K562 treated with DMSO at 1 percent for 4 hours (cell line): Measurements from ENCODE around the gene FADS3. TPM values are rescaled to one million over a fixed set of nuclear protein-coding genes. Genes with fewer than 3 reads are reported as not detected.

ENCODE experiments used
- total RNA-seq: library from RNA; unstranded; fragments of 300-600 nt; gene quantifications from 2 replicates; pipeline ENCODE4 v1.2.3, GENCODE V29; 2022; ENCODE audit not compliant: insufficient read depth

Gene FADS3, protein sequence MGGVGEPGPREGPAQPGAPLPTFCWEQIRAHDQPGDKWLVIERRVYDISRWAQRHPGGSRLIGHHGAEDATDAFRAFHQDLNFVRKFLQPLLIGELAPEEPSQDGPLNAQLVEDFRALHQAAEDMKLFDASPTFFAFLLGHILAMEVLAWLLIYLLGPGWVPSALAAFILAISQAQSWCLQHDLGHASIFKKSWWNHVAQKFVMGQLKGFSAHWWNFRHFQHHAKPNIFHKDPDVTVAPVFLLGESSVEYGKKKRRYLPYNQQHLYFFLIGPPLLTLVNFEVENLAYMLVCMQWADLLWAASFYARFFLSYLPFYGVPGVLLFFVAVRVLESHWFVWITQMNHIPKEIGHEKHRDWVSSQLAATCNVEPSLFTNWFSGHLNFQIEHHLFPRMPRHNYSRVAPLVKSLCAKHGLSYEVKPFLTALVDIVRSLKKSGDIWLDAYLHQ
- 43.0 and 55.4 TPM in 2 replicates for total RNA-seq

DNA sequence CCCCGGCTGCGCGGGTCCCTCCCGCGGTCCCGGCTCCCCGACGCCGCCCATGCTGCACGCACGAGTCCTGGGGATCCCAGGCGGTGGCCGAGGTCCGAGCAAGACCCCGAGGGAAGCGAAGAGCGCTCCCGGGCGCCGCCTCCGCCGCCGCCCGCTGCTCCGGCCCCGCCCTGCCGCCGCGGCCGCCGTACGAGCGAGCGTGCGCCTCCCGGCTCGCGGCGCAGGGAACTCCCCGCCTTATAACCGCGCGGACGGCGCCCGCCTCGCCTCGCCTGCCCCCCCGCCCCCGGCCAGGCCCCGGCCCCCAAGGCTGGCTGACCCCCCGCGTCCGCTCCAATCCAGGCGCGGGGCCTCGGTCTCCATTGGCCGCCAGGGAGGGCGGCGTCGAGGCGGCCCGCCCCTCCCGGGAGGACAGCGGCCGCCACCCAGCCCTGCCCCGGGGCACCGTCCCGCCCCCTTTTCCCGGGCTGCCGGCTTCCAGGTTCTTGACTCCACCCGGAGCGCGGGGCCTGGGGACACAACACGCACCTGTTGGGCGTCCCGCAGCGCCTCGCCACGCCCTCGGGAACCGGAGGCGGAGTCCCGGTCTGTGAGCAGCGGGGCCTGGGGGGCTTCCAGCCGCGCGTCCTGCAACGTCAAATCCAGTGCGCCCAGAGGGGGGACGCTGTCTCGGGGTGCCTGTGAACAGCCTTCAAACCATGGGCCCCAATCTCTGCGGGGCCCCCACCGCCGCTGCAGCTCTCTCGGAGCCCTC, at the start of gene FADS3:
Gene FADS3 (minus strand): TSS at position 215 of the 754 bp plus-strand sequence. CDS start 164 bp downstream, at position 51.

DNA sequence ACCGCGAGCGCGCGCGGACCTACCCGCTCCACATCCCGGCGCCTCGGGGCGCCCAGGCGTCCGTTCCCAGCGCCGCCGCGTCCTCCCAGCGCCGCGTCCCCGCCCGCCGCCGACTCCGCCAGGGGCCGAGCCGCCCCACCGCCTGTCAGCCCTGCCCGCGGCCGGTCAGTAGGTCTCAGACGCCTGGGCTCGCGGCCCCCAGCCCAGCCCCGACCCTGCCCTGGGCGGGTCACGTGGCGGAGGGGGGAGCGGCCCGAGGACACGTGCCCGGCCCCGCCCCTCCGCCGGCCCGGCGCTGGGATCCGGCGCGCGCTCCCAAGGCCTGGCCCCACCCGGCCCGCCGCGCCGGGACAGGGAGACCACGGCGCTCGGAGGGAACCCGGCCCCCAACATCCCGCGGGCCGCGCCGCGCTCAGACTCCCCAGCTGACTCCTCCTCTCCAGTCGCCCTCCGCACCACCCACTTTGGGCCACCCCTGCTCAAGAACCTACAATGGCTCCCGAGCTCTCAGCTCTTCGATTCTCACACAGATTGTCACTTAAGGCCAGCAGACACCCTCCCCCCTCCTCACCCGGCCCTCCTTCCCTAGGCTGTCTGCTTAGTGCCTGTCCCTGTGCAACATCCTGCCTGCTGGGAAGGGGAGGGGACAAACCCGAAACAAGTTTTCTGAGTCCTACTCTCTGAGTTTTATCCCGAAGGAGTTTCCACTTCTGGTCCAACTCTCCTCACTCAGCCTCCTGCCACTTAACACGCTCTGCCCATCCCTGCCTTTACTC, 26.2 kb upstream of the FADS3 start, which contains the start of gene RAB3IL1:
Gene RAB3IL1 (minus strand): TSS at position 233 of the 776 bp plus-strand sequence. CDS start 199 bp downstream, at position 34.

DNA sequence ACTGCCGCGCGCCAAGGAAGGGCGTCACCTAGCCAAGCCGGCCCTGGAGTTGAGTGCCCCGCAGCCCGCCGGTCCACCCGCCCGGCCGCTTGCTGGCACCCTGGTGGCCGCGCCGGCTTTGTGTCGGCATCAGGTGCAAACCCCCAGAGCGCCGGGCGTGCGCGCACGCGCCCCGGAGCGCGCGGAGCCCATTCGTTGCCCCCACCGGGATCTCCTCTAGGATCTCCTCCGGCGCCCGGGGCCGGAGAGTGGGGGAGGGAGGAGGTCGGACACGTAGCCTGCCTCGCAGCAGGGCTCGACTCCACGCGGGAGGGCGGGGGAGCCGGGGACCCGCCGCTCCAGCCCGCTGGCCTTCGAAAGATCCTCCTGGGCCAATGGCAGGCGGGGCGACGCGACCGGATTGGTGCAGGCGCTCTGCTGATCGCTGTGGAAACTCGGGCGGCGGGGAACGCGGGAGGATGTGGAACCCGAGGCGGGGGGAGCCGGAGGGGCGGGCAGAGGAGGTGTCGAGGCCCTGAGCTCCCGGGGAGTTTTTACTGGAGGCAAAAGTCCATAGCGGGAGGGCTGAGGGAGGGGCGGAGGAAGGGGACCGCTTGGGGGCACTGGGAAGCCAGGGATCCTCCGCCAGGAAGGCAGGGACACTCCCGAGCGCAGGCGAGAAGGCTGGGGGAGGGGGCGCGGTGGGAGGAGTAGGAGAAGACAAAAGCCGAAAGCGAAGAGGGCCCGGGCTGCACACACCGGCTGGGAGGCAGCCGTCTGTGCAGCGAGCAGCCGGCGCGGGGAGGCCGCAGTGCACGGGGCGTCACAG, 63.6 kb downstream of the FADS3 start, which contains the start of gene FADS2:
Gene FADS2 (plus strand): TSS at position 730 of the 808 bp plus-strand sequence. CDS start 91 bp downstream, outside the sequence.

Other genes with a start within 250 kb of the FADS3 start
- gene DAGLA, start 211.2 kb downstream of the FADS3 start, total RNA-seq, result 0.20 TPM in 1 of 2 replicates, not detected in the other
- gene MYRF, start 138.9 kb downstream of the FADS3 start, total RNA-seq, result 19.9 and 26.3 TPM in 2 replicates
- 310 and 382 TPM in 2 replicates for gene TMEM258, start 98.9 kb downstream of the FADS3 start, total RNA-seq
- 127 and 138 TPM in 2 replicates for gene FEN1, start 98.6 kb downstream of the FADS3 start, total RNA-seq
- gene FADS1, start 74.5 kb downstream of the FADS3 start, total RNA-seq, result 82.8 and 89.3 TPM in 2 replicates
- 10.4 and 12.6 TPM in 2 replicates for gene FADS2, start 63.2 kb downstream of the FADS3 start, total RNA-seq
- gene RAB3IL1, start 26.0 kb upstream of the FADS3 start, total RNA-seq, result 8.9 and 9.2 TPM in 2 replicates
- 8.4 and 9.2 TPM in 2 replicates for gene BEST1, start 58.8 kb upstream of the FADS3 start, total RNA-seq
- gene FTH1, start 76.1 kb upstream of the FADS3 start, total RNA-seq, result 4,720 and 5,057 TPM in 2 replicates
- 36.5 and 37.1 TPM in 2 replicates for gene INCENP, start 232.5 kb upstream of the FADS3 start, total RNA-seq